Heart right ventricle (tissue), 16 donors: ENCODE results near the gene TGFBR3L. TPM values are rescaled to one million over a fixed set of nuclear protein-coding genes. Genes with fewer than 3 reads are reported as not detected.
"Not testable (repeated sequence)": the region's sequence is repeated elsewhere in the genome, so short reads cannot be mapped to it uniquely, and the experiment has no call there.

Experiments
- ATAC-seq, 8 donors: fragments of 200-7000 bp; cut with Tn5 transposase; one replicate each; pipeline ENCODE4 v1.9.1; 2020; ENCODE audit warnings: mild to moderate bottlenecking in 8 of 8, moderate library complexity in 8 of 8, moderate number of reproducible peaks in 1 of 8
- DNase-seq, 2 donors: peaks; one replicate each; pipeline ENCODE4 v3.0.0-alpha.2; 2020
- H3K27ac ChIP-seq, 10 donors: fragments of 200-600 bp; sonication (generic) in 2 of 10; one replicate each; pipeline versions ENCODE4 v1.5.0 to v1.8.0; 2020 to 2022; ENCODE audit warnings: mild to moderate bottlenecking in 3 of 10
- H3K27me3 ChIP-seq, 7 donors: fragments of 200-600 bp; one replicate each; pipeline ENCODE4 v1.8.0; 2021 to 2022; ENCODE audit warnings: mild to moderate bottlenecking in 2 of 7
- H3K36me3 ChIP-seq, 9 donors: fragments of 200-600 bp; sonication (generic) in 1 of 9; one replicate each; pipeline versions ENCODE4 v1.5.0 to v1.8.0; 2020 to 2022; ENCODE audit warnings: mild to moderate bottlenecking in 2 of 9
- H3K4me1 ChIP-seq, 9 donors: fragments of 200-600 bp; sonication (generic) in 1 of 9; one replicate each; pipeline versions ENCODE4 v1.5.0 to v1.8.0; 2020 to 2022; ENCODE audit warnings: mild to moderate bottlenecking in 4 of 9
- H3K4me3 ChIP-seq, 10 donors: fragments of 200-600 bp; sonication (generic) in 2 of 10; one replicate each; pipeline versions ENCODE4 v1.5.0 to v1.8.0; 2020 to 2022; ENCODE audit warnings: mild to moderate bottlenecking in 7 of 10, moderate library complexity in 2 of 10
- H3K9me3 ChIP-seq, 11 donors: fragments of 200-600 bp in 10 of 11; sonication (generic) in 2 of 11; one replicate each; pipeline versions ENCODE4 v1.5.0 to v1.8.0; 2013 to 2022; ENCODE audit warnings: mild to moderate bottlenecking in 2 of 11, control low read depth in 1 of 11, moderate library complexity in 1 of 11
- WGBS, 2 donors: extraction: QIAGEN DNeasy Blood & Tissue Kit; methylation state at CpG; one replicate each; pipeline ENCODE4 v1.1.7; 2013; ENCODE audit warnings: inconsistent platforms in 1 of 2; 5-methylcytosine and 5-hydroxymethylcytosine counted together
- intact Hi-C, 10 donors: fragments of 100-400 bp; cut with DNase I; formaldehyde crosslinking; loops; one replicate each; pipeline versions ENCODE4 v1.11.1 to v1.14.2; 2022
- polyA plus RNA-seq, 2 donors: library from polyadenylated mRNA; stranded (reverse); fragments of 200-250 nt; gene quantifications; one replicate each; pipeline ENCODE4 v1.2.3, GENCODE V29; 2013
- total RNA-seq, 10 donors: library from RNA; stranded (reverse); fragmentation: NEBNext Ultra II Directional in 3 of 10; extraction: Animal tissue kit (Norgen Biotek cat#: 25700) in 3 of 10; gene quantifications; one replicate each; pipeline versions ENCODE4 v1.2.1 to v1.2.4, GENCODE V29; 2021 to 2023
- TF ChIP-seq, protein P1 (sequence below), 9 donors: fragments of 200-600 bp; sonication (generic) in 2 of 9; IDR thresholded peaks; one replicate each; pipeline versions ENCODE4 v1.5.0 to v1.8.0; 2021 to 2022; ENCODE audit warnings: antibody characterized with exemption in 9 of 9, mild to moderate bottlenecking in 5 of 9, moderate library complexity in 1 of 9
- donor health status: Arrhythmogenic right ventricular cardiomyopathy.
- donor health status: ischemic (EF 13 %, LVEDD 7.1; RV severe dilation, severe dysfunction).
- donor health status: healthy with polysubstance abuse.
- donor health status: DM: no; HTN: yes; CAD: no.
- donor health status: DM: no; HTN: no; CAD: no.
- donor health status: ischemic (EF 25% LVEDD 6.9; RV normal size, moderate dysfunction).
- donor health status: ischemic (EF 25% LVEDD 5.7; RV mildly dilated, moderate dysfunction).
- donor health status: healthy.
- donor health status: DM: yes; HTN: yes; CAD: no.
- donor health status: Ischemic cardiomyopathy.
- donor health status: ischemic (EF 35%, LVEDD 5.7; RV mildly dilated, moderate dysfunction).
- donor health status: nonischemic (EF 11% LVEDD 7.7; RV severe dilation, severe dysfunction).
- donor health status: DM: yes; HTN: yes; CAD: no.
- donor health status: PGD.
- donor health status: ischemic (EF 29% LVEDD 5.4; RV normal size, mild dysfunction).
- donor health status: nonischemic (EF 23%, LVEDD 6.1; RV moderate dilation, normal function).

Gene TGFBR3L
- total and polyA plus RNA-seq, 12 donors: 1.1 to 11.6 (median 4.1) TPM

DNA sequence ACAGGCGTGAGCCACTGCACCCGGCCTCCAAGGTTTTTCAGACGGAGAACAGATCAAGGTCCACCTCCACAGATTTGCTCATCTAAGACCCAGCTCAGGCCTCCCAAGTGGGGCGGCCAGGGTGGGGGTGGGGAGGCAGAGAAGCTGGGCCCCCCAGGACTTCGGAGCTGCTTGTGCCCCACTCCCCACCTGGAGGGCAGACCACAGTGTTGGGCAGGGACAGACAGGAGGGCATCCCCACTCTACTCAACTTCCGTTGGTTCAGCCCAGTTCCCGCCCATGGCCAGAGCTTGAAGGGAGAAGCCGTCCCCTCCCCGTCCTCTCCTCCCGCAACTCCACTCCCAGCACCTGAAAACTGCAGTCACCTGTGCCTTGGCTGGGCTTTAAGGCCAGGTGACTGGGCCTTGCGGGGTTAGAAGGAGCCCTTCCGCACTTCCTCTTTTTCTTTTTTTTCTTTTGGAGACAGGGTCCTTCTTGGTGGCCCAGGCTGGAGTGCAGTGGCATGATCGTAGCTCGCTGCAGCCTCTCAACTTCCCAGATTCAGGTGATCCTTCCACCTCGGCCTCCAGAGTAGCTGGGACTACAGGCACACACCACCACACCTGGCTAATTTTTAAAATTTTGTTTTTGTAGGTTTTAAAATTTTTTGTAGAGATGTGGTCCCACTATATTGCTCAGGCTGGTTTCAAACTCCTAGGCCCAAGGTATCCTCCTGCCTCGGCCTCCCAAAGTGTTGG, 27.1 kb upstream of the TGFBR3L start:
- ATAC-seq (no peak), DNase-seq (no peak)
- TF ChIP-seq, protein P1, sequence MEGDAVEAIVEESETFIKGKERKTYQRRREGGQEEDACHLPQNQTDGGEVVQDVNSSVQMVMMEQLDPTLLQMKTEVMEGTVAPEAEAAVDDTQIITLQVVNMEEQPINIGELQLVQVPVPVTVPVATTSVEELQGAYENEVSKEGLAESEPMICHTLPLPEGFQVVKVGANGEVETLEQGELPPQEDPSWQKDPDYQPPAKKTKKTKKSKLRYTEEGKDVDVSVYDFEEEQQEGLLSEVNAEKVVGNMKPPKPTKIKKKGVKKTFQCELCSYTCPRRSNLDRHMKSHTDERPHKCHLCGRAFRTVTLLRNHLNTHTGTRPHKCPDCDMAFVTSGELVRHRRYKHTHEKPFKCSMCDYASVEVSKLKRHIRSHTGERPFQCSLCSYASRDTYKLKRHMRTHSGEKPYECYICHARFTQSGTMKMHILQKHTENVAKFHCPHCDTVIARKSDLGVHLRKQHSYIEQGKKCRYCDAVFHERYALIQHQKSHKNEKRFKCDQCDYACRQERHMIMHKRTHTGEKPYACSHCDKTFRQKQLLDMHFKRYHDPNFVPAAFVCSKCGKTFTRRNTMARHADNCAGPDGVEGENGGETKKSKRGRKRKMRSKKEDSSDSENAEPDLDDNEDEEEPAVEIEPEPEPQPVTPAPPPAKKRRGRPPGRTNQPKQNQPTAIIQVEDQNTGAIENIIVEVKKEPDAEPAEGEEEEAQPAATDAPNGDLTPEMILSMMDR (IDR thresholded peaks at IDR 0.05): no peak
- Histone ChIP-seq H3K9me3 (no peaks in the 10 kb centered on the region), H3K27me3 (peaks cover 0 to 32% (median 27%) of the 10 kb centered on the region in 7 donors), H3K4me3 (peak overlapping the region in 2 of 10 donors; percentile 30 to 47), H3K4me1 (peaks cover 0 to 8% (median 3%) of the 10 kb centered on the region in 9 donors), H3K36me3 (no peaks in the 10 kb centered on the region), H3K27ac (no peak overlapping the region)
- 81 to 85% methylated on average over 16 of the region's 16 CpGs for WGBS, 2 donors
- intact Hi-C loops: no loop called here

DNA sequence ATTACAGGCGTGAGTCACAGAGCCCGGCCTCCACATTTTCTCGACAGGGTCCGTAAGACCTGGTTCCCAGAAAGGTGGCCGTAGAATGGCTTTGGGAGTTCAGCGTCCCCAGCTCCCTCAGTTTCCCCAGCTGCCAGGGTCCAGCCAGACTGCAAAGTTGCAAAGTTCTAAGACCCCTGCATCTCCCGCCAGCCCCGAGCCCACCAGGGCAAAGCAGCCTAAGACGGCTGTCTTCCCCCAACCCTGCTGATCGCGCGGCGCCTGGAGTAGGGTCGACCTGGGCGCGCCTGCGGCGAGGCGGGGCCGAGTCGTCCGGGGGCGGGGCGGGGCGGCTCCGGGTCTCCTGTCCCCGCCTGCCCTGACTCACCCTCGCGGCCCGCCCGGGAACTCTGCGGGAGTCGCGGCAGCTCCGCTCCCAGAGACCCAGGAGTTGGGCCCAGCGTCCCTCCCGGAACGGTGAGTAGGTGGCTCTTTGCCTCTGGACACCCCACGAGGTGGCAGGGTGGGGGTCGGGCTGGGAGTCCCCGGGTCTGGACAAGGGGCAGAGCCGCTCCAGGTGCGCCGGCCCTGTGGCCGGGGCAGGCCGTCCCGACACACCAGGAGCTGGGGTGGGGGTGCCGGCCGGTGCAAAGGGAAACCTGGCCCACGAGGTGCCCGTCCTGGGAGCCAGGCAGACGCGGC, 26.3 kb upstream of the TGFBR3L start, which contains the start of gene LRRC8E:
LRRC8E (plus strand) TSS at position 366 of the 681 bp plus-strand sequence. CDS start 7,094 bp downstream, outside the sequence.
- TF ChIP-seq, protein P1 (IDR thresholded peaks at IDR 0.05): no peak
- no peak for DNase-seq
- intact Hi-C loops: no loop called here
- Histone ChIP-seq H3K4me1 (peaks cover 0 to 8% (median 3%) of the 10 kb centered on the region in 9 donors), H3K9me3 (no peaks in the 10 kb centered on the region), H3K36me3 (no peaks in the 10 kb centered on the region), H3K27me3 (peaks cover 0 to 38% (median 29%) of the 10 kb centered on the region in 7 donors), H3K27ac (no peak within 1 kb of the TSS), H3K4me3 (peak within 1 kb of the TSS in 9 of 10 donors; percentile 19 to 51 (median 43))
- 9% methylated on average over 53 of the region's 53 CpGs for WGBS, 2 donors
- ATAC-seq: peak; percentile 56 to 92 (median 69)

DNA sequence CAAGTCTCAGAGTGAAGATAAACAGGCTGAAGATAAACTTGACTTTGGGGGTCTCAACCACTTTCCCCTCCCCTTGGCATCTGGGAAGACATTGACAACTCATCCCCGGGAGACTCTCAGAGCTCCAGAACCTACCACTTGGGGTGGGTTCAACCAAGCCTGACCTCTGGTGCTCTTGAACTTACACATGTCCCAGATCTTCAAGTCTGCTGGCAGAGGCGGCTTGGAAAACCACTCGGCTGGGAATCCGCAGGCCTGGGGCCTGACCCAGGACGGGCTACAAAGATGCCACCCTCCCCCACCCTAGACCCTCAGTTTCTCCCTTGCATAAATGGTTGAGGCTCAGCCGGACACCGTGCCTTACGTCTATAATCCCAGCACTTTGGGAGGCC, 25.8 kb upstream of the TGFBR3L start:
- TF ChIP-seq, protein P1 (IDR thresholded peaks at IDR 0.05): no peak

DNA sequence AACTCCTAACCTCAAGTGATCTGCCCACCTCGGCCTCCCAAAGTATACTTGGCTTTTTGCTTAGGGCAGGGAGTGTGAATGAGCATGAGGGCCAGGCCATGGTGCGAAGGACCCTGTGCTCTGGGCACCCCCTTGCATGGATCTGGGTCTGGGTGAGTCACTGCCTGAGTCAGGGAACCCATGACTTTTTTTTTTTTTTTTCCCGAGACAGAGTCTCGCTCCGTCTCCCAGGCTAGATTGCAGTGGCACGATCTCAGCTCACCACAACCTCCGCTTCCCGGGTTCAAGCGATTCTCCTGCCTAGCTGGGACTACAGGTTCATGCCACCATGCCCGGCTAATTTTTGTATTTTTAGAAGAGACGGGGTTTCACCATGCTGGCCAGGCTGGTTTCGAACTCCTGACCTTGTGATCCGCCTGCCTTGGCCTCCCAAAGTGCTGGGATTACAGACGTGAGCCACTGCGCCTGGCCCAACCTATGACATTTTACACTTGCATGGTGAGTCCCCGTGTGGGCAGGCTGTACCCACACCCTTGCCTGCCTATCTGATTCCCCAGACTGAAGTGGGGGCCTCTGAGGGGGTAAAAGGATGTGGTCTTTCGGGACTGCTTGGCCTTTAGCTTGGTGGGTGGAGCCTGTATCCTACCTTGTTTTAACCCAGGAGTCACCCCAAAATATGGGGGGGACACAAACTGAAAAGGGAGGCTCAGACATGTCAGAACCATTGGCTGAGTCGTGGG, 21.1 kb upstream of the TGFBR3L start:
- H3K27ac ChIP-seq, ATAC-seq, H3K9me3 ChIP-seq, H3K4me3 ChIP-seq, intact Hi-C loops, DNase-seq, H3K36me3 ChIP-seq, H3K4me1 ChIP-seq: not testable (repeated sequence)
- WGBS, 2 donors: 83 to 86% methylated on average over 18 of the region's 18 CpGs
- peaks cover 0 to 45% (median 30%) of the 10 kb centered on the region in 7 donors for H3K27me3 ChIP-seq

More for the DNA sequence above, 25.8 kb upstream of the TGFBR3L start:
- Histone ChIP-seq H3K9me3 (no peaks in the 10 kb centered on the region), H3K4me3 (peak overlapping the region in 8 of 10 donors; percentile 30 to 51 (median 44)), H3K4me1 (peaks cover 0 to 8% (median 3%) of the 10 kb centered on the region in 9 donors), H3K27me3 (peaks cover 0 to 41% (median 34%) of the 10 kb centered on the region in 7 donors), H3K27ac (no peak overlapping the region), H3K36me3 (no peaks in the 10 kb centered on the region)
- 73 to 76% methylated on average over 8 of the region's 8 CpGs for WGBS, 2 donors
- ATAC-seq (no peak), DNase-seq (no peak)
- intact Hi-C loops: no loop called here
